GM23248 (cell line): Measurements from ENCODE around the gene RBMS3. TPM values are rescaled to one million over a fixed set of nuclear protein-coding genes. Genes with fewer than 3 reads are reported as not detected.

Source experiments
- DNase-seq: peaks from one replicate; pipeline ENCODE4 v3.0.0-alpha.2; 2015
- H2AFZ ChIP-seq: fragments of 200-600 bp; sonication (generic); 2 replicates; pipeline ENCODE4 v1.6.1; 2016; ENCODE audit warnings: antibody characterized with exemption
- H3F3A ChIP-seq: fragments of 200-600 bp; sonication (generic); 2 replicates; pipeline ENCODE4 v1.6.1; 2016; ENCODE audit warnings: mild to moderate bottlenecking, antibody characterized with exemption, mixed run types; ENCODE audit not compliant: insufficient read depth
- H3K27ac ChIP-seq: fragments of 200-600 bp; sonication (generic); 2 replicates; pipeline ENCODE4 v1.5.1; 2016; ENCODE audit warnings: mild to moderate bottlenecking
- H3K27me3 ChIP-seq: fragments of 200-600 bp; sonication (generic); replicated peaks from 2 replicates; pipeline ENCODE4 v1.6.1; 2016; ENCODE audit warnings: mild to moderate bottlenecking; ENCODE audit not compliant: insufficient read depth
- H3K36me3 ChIP-seq: fragments of 200-600 bp; sonication (generic); 2 replicates; pipeline ENCODE4 v1.6.1; 2016; ENCODE audit warnings: low read depth, mild to moderate bottlenecking
- H3K4me1 ChIP-seq: fragments of 200-600 bp; sonication (generic); 2 replicates; pipeline ENCODE4 v1.6.1; 2016; ENCODE audit warnings: mild to moderate bottlenecking; ENCODE audit not compliant: insufficient read depth
- H3K4me2 ChIP-seq: fragments of 200-600 bp; sonication (generic); one replicate; pipeline ENCODE4 v1.6.1; 2016; ENCODE audit warnings: mild to moderate bottlenecking; ENCODE audit not compliant: unreplicated experiment
- H3K4me3 ChIP-seq: fragments of 200-600 bp; sonication (generic); 2 replicates; pipeline ENCODE4 v1.5.1; 2016; ENCODE audit warnings: mild to moderate bottlenecking
- H3K79me2 ChIP-seq: fragments of 200-600 bp; sonication (generic); 2 replicates; pipeline ENCODE4 v1.6.1; 2016; ENCODE audit warnings: mild to moderate bottlenecking; ENCODE audit not compliant: insufficient read depth
- H3K9ac ChIP-seq: fragments of 200-600 bp; sonication (generic); 2 replicates; pipeline ENCODE4 v1.6.1; 2016; ENCODE audit warnings: mild to moderate bottlenecking
- H3K9me2 ChIP-seq: fragments of 200-600 bp; sonication (generic); 2 replicates; pipeline ENCODE4 v1.6.1; 2016; ENCODE audit warnings: mixed run types, mild to moderate bottlenecking, moderate library complexity; ENCODE audit not compliant: insufficient read depth
- H3K9me3 ChIP-seq: fragments of 200-600 bp; sonication (generic); one replicate; pipeline ENCODE4 v1.6.1; 2017; ENCODE audit warnings: low read depth
- H4K20me1 ChIP-seq: fragments of 200-600 bp; sonication (generic); 2 replicates; pipeline ENCODE4 v1.6.0; 2016; ENCODE audit not compliant: insufficient read depth
- EZH2 ChIP-seq: fragments of 200-600 bp; sonication (generic); IDR thresholded peaks from 2 replicates; pipeline ENCODE4 v1.6.1; 2018; ENCODE audit warnings: antibody characterized with exemption, mild to moderate bottlenecking; ENCODE audit not compliant: insufficient read depth, poor library complexity, severe bottlenecking
- EZH2phosphoT487 ChIP-seq: fragments of 200-600 bp; sonication (generic); IDR thresholded peaks from 2 replicates; pipeline ENCODE4 v1.6.1; 2018; ENCODE audit warnings: antibody characterized with exemption, moderate library complexity, mild to moderate bottlenecking, low read depth; ENCODE audit not compliant: insufficient read depth
- WGBS, 2 experiments: methylation state at CpG; one replicate each; pipeline ENCODE4 v1.1.6; 2015 to 2017; ENCODE audit warnings: low lambda C conversion rate in 2 of 2, low coverage in 1 of 2; ENCODE audit errors: missing lambda C conversion rate in 2 of 2; 5-methylcytosine and 5-hydroxymethylcytosine counted together
- in situ Hi-C: fragments of 300-500 bp; cut with MboI; formaldehyde crosslinking; loops from 2 replicates; pipeline ENCODE4 v1.15.0; 2020
- polyA plus RNA-seq: library from polyadenylated mRNA; unstranded; fragments of >200 nt; fragmentation: Nextera tagmentation; extraction: Ambion mirVana; gene quantifications from 2 replicates; pipeline ENCODE4 v1.2.1, GENCODE V29; 2016
- total RNA-seq: library from RNA; depleted of rRNA; stranded (reverse); fragments of >200 nt; shearing (Covaris generic); gene quantifications from 2 replicates; pipeline ENCODE4 v1.2.3, GENCODE V29; 2014

The RBMS3 gene
- total and polyA plus RNA-seq, 2 experiments from 2014 or later: 40.0 to 94.3 TPM

DNA sequence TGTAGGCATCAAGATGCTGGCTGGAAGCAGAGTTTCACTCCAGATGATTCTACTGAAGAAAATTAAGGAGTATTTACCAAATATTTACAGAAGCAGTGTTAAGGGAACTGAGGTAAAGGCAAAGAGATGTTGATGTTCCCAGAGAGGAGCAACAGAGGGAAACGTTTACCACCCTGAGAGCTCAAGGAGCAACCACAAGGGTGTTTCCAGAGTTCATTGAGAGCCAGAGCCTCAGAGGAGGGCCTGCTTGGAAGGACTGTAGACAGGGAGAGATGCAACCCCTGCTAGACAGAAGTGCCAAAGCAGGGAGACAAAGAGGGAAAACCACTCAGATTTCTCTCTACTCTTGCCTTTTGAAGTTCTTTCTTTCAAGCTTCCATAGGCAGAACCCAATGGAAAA, 474.5 kb downstream of the RBMS3 start:
- WGBS, 2 experiments: 35 to 50% methylated on average over 1 of the region's 1 CpG
- in situ Hi-C loops: loop anchor here (25.0 kb wide), 2 partner anchors 468 to 843 kb away; partner anchors contain the start of gene RBMS3
- TF ChIP-seq EZH2phosphoT487: no peak
- TF ChIP-seq EZH2: no peak

DNA sequence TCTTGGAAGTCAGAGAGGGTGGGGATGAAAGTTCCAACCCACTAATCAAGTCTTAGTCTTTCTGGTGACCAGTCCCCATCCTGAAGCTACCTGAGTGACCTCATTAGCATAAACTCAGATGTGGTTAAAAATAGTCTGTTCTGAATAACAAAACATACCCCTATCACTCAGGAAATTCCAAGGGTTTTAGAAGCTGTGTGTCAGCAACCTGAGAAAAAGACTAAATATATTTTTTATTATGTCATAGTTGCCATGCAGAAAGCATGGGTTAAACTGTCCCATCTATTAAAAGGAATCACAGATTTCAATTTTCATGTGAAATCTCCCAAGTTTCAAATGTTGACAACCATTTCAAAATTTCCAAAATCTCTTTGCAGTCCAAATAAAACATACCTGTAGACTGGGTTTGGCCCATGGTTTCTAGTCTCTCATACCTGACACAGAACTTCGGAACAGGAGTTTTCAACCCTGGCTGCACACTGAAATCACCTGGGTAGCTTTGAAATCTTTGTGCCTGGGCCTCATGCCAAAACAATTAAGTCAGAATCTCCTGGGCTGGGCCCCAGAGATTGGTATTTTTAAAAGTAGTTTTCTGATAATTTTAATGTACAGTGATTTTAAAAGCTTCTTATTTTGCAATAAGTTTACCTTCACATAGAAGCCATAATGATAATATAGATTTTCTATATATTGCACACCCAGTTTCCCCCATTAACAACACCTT, 476.3 kb downstream of the RBMS3 start:
- Histone ChIP-seq H2AFZ (no peak overlapping the region), H3K4me2 (peak overlapping the region; percentile 78), H4K20me1 (no peaks in the 10 kb centered on the region), H3K9me2 (no peaks in the 10 kb centered on the region), H3F3A (peaks cover 41% of the 10 kb centered on the region), H3K9me3 (no peaks in the 10 kb centered on the region), H3K36me3 (no peaks in the 10 kb centered on the region), H3K27me3 (no peaks in the 10 kb centered on the region), H3K79me2 (peaks cover 10% of the 10 kb centered on the region; the same call in 1 of the 2 replicates), H3K4me3 (no peak overlapping the region), H3K4me1 (peaks cover 51% of the 10 kb centered on the region), H3K27ac (peak overlapping the region; percentile 82), H3K9ac (no peak overlapping the region; the same call in 1 of the 2 replicates)
- no peak for TF ChIP-seq EZH2phosphoT487
- TF ChIP-seq EZH2: no peak
- in situ Hi-C loops: loop anchor here (25.0 kb wide), 2 partner anchors 470 to 845 kb away; partner anchors contain the start of gene RBMS3
- DNase-seq: peak; percentile 45
- 100% methylated on average over 1 of the region's 1 CpG for WGBS, 2 experiments

More for the DNA sequence above, 474.5 kb downstream of the RBMS3 start:
- no peaks in the 10 kb centered on the region for H4K20me1 ChIP-seq
- H3K4me3 ChIP-seq: no peak overlapping the region
- no peak overlapping the region for H3K27ac ChIP-seq
- H3K9me3 ChIP-seq: no peaks in the 10 kb centered on the region
- H2AFZ ChIP-seq: no peak overlapping the region
- no peak overlapping the region for H3K9ac ChIP-seq
- H3K4me2 ChIP-seq: no peak overlapping the region
- peaks cover 40% of the 10 kb centered on the region for H3K4me1 ChIP-seq
- H3K9me2 ChIP-seq: no peaks in the 10 kb centered on the region
- DNase-seq: no peak
- peaks cover 33% of the 10 kb centered on the region for H3F3A ChIP-seq
- H3K79me2 ChIP-seq: no peaks in the 10 kb centered on the region
- H3K36me3 ChIP-seq: no peaks in the 10 kb centered on the region
- no peaks in the 10 kb centered on the region for H3K27me3 ChIP-seq

DNA sequence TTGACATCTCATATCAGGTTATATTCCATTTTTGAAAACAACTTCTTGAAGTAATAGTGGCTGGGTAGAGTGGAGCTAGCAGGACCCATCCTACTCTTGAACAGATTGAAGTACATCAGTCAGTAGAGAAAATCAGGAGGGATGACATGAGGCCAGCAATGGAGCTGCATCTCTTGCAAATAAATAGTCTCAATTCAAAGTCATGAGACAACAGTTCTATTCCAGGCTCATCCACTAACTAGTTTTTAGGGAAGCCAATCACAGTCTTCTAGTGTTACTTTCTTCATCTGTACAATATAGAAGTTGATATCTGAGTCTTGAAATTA, 477.2 kb downstream of the RBMS3 start:
- Histone ChIP-seq H2AFZ (no peak overlapping the region), H3K79me2 (peaks cover 15% of the 10 kb centered on the region; the same call in 1 of the 2 replicates), H4K20me1 (no peaks in the 10 kb centered on the region), H3K4me3 (peak overlapping the region; percentile 32; the same call in 1 of the 2 replicates), H3K4me1 (peaks cover 59% of the 10 kb centered on the region), H3K27me3 (no peaks in the 10 kb centered on the region), H3K27ac (peak overlapping the region; percentile 82), H3K9ac (peak overlapping the region; percentile 71), H3K9me2 (no peaks in the 10 kb centered on the region), H3K4me2 (peak overlapping the region; percentile 78), H3K9me3 (no peaks in the 10 kb centered on the region), H3F3A (peaks cover 50% of the 10 kb centered on the region), H3K36me3 (no peaks in the 10 kb centered on the region)
- TF ChIP-seq EZH2 (no peak), EZH2phosphoT487 (no peak)
- in situ Hi-C loops: loop anchor here (25.0 kb wide), 2 partner anchors 471 to 846 kb away; partner anchors contain the start of gene RBMS3
- DNase-seq: no peak

DNA sequence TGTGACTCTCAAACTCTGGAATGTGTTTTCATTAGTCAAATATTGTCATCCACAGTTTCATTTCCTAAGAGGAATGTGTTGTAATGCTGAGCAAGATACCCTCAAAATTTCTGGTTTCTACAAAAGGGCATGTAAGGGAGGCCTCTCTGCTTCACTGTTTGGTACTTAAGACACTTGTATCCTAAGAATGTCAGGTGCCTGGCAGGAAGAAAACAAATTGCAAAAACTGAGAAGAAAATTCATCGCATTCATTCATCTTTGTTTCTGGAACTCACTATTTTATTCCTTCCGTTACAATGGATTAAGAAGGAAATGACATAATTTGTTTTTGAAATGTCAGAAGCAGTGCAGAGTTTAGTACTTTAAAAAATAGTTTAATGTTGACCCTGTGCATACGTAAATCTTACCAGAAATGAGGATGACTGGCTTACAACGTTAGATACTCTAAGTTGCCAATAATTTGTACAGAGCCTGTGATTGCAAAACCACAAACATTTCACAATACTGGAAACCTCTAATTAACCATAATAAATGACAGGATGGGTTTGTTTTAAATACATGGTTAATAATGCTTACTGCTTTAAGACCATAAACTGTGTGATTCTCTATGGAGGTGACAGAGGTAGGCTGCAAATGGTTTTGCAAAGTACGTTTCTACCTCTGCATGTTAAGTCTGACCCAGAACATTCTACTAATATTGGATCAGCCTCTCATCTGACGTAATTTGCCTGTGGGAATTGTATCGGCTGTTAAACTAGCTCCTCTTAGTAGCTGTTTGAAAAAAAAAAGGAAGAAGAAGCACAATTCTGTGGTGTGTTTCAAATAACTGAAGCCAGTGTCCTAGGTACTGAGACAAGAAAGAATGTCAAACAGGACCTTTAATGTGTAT, 477.8 kb downstream of the RBMS3 start:
- peaks cover 65% of the 10 kb centered on the region for H3K4me1 ChIP-seq
- peak overlapping the region; percentile 78 for H3K4me2 ChIP-seq
- H3K27ac ChIP-seq: peak overlapping the region; percentile 82
- H2AFZ ChIP-seq: no peak overlapping the region
- no peaks in the 10 kb centered on the region for H3K27me3 ChIP-seq
- DNase-seq: peak; percentile 86
- peaks cover 54% of the 10 kb centered on the region for H3F3A ChIP-seq
- WGBS, 2 experiments: 4% methylated on average over 7 of the region's 7 CpGs
- H3K4me3 ChIP-seq: peak overlapping the region; percentile 32
- no peaks in the 10 kb centered on the region for H3K36me3 ChIP-seq
- in situ Hi-C loops: loop anchor here (25.0 kb wide), 2 partner anchors 471 to 846 kb away; partner anchors contain the start of gene RBMS3
- TF ChIP-seq EZH2 (no peak), EZH2phosphoT487 (0 out of 2 replicates have a peak, but pooled peaks have one; percentile 51)
- no peaks in the 10 kb centered on the region for H3K9me3 ChIP-seq
- H4K20me1 ChIP-seq: no peaks in the 10 kb centered on the region
- H3K9me2 ChIP-seq: no peaks in the 10 kb centered on the region
- peaks cover 15% of the 10 kb centered on the region; the same call in 1 of the 2 replicates for H3K79me2 ChIP-seq
- H3K9ac ChIP-seq: peak overlapping the region; percentile 71
